HG03565 (cell line): Measurements from ENCODE around the gene RAPGEF2.
A peak's percentile ranks its signal among the peaks of the same experiment; 100 is the strongest.

ENCODE experiments used
- ATAC-seq: cut with Tn5 transposase; IDR thresholded peaks from one replicate; pipeline ENCODE4 v1.9.1; 2021; ENCODE audit warnings: mild to moderate bottlenecking, moderate library complexity; ENCODE audit not compliant: unreplicated experiment

Gene RAPGEF2

DNA sequence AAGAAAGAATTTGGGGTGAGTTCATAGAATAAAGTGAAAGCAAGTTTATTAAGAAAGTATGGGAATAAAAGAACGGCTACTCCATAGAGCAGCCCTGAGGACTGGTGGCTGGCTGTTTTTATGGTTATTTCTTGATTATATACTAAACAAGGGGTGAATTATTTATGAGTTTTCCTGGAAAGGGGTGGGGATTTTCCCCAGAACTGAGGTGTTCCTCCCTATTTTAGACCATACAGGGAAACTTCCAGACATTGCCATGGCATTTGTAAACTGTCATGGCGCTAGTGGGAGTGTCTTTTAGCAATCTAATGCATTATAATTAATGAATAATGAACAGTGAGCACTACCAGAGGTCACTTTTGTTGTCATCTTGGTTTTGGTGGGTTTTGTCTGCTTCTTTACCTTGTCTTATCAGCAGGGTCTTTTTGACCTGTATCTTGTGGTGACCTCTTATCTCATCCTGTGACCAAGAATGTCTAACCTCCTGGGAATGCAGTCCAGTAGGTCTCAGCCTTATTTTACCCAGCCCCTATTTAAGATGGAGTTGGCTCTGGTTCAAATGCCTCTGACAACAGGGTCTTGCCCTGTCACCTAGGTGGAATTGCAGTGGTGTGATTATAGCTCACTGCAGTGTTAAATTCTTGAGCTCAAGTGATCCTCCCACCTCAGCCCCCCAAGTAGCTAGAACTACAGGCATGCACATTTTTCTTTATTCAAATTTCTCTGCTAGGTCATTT lies 27.1 kb downstream of the RAPGEF2 start:
- no peak for ATAC-seq

DNA sequence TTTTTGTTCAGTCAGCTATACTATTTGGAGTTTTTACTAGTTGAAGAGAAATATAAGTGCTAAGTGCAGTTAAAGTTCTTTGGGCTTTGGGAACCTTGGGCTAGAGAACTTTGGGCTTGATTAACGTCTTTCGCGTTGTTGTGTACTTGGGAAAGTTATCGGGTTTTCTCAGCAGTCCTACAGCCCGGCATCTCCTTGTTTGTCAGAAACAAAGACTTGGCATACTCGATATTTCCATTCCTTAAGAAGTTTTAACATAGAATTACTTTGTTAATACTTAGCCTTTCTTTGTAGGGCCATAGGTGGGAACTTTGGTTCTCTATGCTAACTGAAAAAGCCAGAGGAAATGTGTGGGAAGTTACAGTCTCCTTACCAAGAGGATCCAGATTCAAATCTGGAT lies 28.7 kb downstream of the RAPGEF2 start:
- no peak for ATAC-seq

- ATAC-seq = no peak
Measured at GRCh38 chr4:159134429-159134828, 31.6 kb downstream of the RAPGEF2 start.

DNA sequence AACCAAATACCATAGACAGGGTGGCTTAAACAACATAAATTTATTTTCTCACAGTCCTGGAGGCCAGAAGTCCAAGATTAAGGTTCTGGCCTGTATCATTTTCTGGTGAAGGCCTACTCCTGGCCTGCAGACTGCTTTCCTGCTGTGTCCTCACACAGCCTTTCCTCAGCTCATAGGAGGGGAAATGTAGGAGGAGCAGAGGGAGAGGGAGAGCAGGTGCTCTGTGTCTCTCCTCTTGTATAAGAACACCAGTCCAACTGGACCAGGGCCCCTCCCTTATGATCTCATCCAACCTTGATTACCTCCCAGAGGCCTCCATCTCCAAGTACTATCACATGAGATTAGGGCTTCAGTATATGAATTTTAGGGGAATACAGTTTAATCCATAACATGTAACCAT lies 34.3 kb downstream of the RAPGEF2 start:
- no peak for ATAC-seq

DNA sequence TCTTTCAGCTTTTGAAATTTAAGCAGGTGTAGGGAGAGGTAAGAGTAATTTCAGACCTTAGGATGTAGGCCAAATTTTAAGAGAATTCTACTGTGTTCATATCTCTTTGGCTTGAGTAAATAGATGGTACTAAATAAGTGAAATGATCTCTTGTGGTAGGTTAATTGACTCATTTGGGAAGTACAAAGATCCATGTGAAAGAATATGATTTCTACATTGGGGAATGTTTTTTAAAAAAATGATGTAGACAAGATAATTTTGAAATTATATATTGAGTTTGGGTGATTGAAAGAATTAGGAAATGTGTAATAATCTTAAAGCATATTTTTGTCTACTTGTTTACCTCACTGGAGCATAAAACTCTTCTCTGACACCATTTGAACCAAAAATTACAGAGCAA lies 35.6 kb downstream of the RAPGEF2 start:
- ATAC-seq = no peak

- ATAC-seq = no peak
Measured at GRCh38 chr4:159141193-159141592, 38.3 kb downstream of the RAPGEF2 start.

DNA sequence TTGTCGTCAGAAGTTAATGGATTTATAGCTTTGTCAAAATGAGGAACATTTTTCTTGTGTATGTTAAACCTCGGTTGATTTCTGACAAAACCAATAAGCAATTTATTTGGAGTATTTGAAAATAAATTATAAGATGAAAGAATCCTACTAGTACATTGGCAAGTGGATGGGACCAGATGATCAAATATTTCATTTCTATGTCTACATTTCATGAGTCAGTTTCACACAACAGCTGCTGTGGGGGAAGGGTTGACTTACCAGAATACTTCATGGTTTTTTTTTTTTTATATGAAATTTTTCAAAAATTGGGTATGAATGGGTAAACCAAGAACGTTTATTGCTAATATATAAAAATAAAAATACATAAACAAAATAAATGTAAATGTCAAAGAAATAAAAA lies 39.4 kb downstream of the RAPGEF2 start:
- ATAC-seq = no peak

- no peak for ATAC-seq
Measured at GRCh38 chr4:159142681-159143384, 40.0 kb downstream of the RAPGEF2 start.

- no peak for ATAC-seq
Measured at GRCh38 chr4:159143687-159144086, 40.8 kb downstream of the RAPGEF2 start.

GRCh38 chr4:159144112-159144694 lies 41.3 kb downstream of the RAPGEF2 start:
- peak; percentile 36 for ATAC-seq

DNA sequence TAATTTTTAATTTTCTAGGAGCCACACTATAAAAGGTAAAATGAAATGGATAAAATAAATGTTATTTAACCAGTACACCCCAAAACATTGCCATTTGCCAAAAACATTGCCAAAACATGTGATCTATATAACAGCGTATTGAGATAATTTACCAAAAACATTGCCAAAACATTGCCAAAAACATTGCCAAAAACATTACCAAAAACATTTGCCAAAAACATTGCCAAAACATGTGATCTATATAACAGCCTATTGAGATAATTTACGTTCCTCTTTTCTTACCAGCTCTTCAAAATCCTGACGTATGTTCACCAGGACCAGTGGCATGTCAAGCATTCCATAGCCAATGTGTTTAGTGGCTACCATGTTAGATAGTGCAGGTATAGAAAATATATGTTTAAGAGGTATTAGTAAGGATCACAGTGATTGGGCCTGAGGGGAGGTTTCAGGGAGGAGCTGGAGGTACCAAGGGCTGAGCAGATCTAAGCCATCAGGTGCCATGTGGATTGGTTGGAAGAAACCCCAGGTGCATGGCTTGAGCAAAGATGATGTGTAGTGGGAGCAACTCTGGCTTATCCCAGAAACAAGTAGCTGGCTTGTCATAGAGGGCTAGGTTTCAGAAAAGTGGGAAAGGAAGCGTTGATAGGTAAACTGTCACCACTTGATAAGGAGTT lies 42.6 kb downstream of the RAPGEF2 start:
- no peak for ATAC-seq

DNA sequence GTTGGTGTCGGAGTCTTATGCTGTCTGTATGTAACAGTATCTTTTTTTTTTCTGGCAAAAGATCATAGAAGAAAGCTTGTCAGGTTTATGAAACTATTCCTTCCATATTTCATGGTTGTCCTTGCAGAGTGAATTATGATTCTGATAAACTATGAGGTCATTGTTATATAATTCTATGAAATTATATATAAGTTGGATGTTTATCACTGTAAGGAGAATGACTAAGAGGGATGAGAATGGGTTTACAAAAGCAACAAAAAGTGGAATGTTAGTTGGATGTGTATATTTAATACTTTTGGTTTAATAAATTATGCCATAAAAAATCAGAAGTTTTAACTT lies 43.1 kb downstream of the RAPGEF2 start:
- ATAC-seq = no peak

DNA sequence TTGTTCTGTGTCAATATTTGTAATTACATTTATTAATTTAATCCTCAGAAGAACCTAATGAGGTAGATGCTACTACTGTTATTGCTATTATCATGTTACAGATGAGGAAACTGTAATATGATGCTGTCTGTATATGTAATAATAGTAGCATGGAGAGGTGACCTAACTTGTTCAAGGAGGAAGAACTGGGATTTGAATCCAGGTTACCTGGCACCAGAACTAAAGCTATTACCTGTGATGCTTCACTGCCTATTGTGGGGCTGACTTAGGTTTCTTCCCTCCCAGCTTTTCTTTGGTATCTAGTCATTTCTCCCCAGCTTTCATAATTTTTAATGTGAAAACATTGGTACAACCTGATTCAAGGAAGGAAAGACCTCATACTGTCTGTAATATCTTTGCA lies 43.6 kb downstream of the RAPGEF2 start:
- no peak for ATAC-seq

DNA sequence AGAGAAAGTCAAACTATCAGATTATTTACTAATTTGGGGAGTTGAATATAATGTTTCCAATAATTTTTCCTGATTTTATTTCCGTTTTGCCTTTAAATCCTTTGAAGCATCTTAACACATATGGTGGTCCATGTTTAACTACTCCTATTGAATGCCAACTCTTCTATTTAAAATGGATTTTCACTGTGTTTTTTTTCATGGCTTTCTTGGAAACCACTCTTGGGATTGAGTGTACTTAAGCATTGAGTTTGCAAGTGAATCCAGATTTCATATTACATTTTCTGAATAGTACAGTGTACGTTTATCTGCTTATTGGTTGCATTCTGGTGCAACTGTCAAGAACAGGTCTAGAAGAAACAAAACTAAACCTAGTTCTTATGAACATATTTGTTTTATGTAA lies 45.6 kb downstream of the RAPGEF2 start:
- ATAC-seq = no peak

GRCh38 chr4:159149666-159150065 lies 46.8 kb downstream of the RAPGEF2 start:
- no peak for ATAC-seq

- peak; percentile 11 for ATAC-seq
Measured at GRCh38 chr4:159150396-159150795, 47.5 kb downstream of the RAPGEF2 start.

DNA sequence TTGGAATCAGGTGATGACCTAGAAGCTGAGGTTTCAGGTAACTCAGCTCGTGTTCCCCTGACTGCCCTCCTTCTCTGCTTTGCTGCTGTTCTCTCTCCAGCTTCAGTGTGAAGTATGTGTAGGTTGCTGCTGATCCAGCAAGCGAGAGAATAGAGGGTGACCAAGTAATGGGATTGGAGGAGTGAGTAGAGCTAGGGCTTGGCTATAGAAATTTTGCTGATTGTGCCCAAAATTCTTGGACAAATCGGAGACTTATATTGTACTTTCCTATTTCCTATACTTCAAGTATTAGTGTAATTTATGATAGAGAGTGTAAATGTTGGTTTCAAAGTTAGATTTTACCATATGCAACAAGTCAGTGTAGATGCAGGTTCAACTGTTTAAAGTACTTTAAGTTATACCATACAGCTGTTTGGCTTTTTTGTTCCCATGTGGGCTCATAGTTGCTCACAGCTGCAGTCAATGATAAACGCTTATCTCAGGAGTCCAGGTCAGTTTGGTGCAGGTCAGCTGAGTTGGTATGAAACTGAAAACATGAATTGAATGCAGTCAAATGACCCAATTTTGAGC lies 48.0 kb downstream of the RAPGEF2 start:
- ATAC-seq = peak; percentile 38

DNA sequence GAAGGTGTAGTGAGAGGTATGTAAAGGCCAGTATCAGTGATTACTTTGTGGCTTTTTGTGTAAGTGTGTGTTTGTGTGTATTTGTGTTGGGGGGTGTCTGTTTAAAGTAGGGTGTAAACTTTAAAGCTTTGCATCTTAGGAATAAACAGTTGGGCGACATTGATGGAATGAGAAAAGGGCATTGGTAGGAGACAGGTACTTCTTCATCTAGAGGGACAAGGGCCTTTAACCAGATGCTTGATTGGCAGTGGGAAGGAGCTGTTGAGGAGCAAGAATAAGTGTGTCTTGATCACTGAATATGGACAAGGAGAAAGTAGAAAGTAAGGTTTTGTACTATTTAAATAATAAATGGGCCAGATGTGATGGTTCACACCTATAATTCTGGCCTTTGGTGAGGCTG lies 48.8 kb downstream of the RAPGEF2 start:
- no peak for ATAC-seq

- no peak for ATAC-seq
Measured at GRCh38 chr4:159152181-159152580, 49.3 kb downstream of the RAPGEF2 start.

GRCh38 chr4:159153669-159154068 lies 50.8 kb downstream of the RAPGEF2 start:
- ATAC-seq = no peak

DNA sequence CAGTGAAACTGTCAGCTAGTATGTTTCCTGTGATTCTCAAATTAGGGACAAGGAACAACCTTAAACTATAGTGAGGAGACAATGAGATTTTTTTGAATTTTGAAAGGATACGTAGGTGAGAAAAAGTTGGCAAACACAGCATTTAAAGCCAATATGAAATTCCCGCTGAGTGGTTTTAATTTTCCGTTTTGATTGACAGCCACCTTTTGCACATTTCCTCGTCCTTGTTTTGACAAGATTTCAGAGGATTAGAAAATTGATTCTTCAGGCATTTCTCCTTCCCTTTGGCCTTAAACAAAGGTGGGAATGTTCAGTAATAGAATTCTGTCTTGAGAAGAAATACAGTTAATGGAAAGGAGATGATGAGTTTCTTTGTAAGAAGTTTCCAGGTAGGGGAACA lies 52.2 kb downstream of the RAPGEF2 start:
- ATAC-seq = no peak
